Spleen (tissue), 7 donors: ENCODE measurements around the gene ZC3H13.

Source experiments
- CTCF ChIP-seq, 11 experiments: fragments of 200-600 bp in 7 of 11; fragments of 450-650 bp in 4 of 11; sonication (generic) in 4 of 11; IDR thresholded peaks in 8 of 11; conservative IDR thresholded peaks in 3 of 11; 1 replicate in 7 of 11; 2 replicates in 4 of 11; pipeline versions ENCODE4 v1.4.0 to v1.8.0; 2016 to 2021; ENCODE audit warnings: antibody characterized with exemption in 11 of 11, inconsistent platforms in 4 of 11, mild to moderate bottlenecking in 1 of 11
- POLR2A ChIP-seq, 3 donors: fragments of 450-650 bp; IDR thresholded peaks; one replicate each; pipeline ENCODE4 v1.5.1; 2017; ENCODE audit warnings: antibody characterized with exemption in 3 of 3, mild to moderate bottlenecking in 1 of 3
- POLR2AphosphoS5 ChIP-seq, 3 donors: sonication (generic); formaldehyde crosslinking; IDR thresholded peaks; one replicate each; pipeline ENCODE4 v1.5.1; 2017; ENCODE audit warnings: antibody characterized with exemption in 3 of 3
- donor health status: DM: no; HTN: no; CAD: no; lungs with moderate emphysema.
- donor health status: DM: no; HTN: no; CAD: no.
- donor health status: DM: no; HTN: no; CAD: no.

- TF ChIP-seq CTCF (IDR thresholded peaks at IDR 0.05 in 8 of 11, conservative IDR thresholded peaks at IDR 0.05 in 3 of 11) (peak in 5 of 11 experiments; percentile 7 to 35 (median 21)), POLR2AphosphoS5 (IDR thresholded peaks at IDR 0.05) (no peak), POLR2A (IDR thresholded peaks at IDR 0.05) (no peak)
Measured at GRCh38 chr13:45925151-45925550, 127.4 kb downstream of the ZC3H13 start.
